Lung (tissue), 12 donors: ENCODE measurements around the gene IZUMO1R. TPM values are rescaled to one million over a fixed set of nuclear protein-coding genes. Genes with fewer than 3 reads are reported as not detected.
"Not testable (repeated sequence)": the region's sequence is repeated elsewhere in the genome, so short reads cannot be mapped to it uniquely, and the experiment has no call there.

Experiments used
- ATAC-seq: fragments of 200-7000 bp; cut with Tn5 transposase; one replicate; pipeline ENCODE4 v1.9.1; 2020; ENCODE audit warnings: moderate number of reproducible peaks; ENCODE audit not compliant: insufficient read depth, low FRiP score
- DNase-seq, 3 donors: peaks; one replicate each; pipeline ENCODE4 v3.0.0-alpha.2; 2013 to 2017
- H3K27ac ChIP-seq, 2 donors: one replicate each; pipeline ENCODE4 v1.5.1; 2013; ENCODE audit warnings: mild to moderate bottlenecking in 2 of 2, moderate library complexity in 2 of 2, control low read depth in 1 of 2, inconsistent platforms in 1 of 2, low read depth in 1 of 2, low read length in 1 of 2
- H3K27me3 ChIP-seq, 3 donors: one replicate each; pipeline ENCODE4 v1.5.1; 2013; ENCODE audit warnings: low read length in 2 of 3; ENCODE audit not compliant: control insufficient read depth in 3 of 3, insufficient read depth in 3 of 3
- H3K36me3 ChIP-seq, 4 donors: one replicate each; pipeline ENCODE4 v1.5.1; 2013; ENCODE audit warnings: low read length in 4 of 4, mild to moderate bottlenecking in 1 of 4, moderate library complexity in 1 of 4; ENCODE audit not compliant: control insufficient read depth in 4 of 4, insufficient read depth in 4 of 4
- H3K4me1 ChIP-seq, 5 donors: one replicate each; pipeline ENCODE4 v1.5.1; 2013; ENCODE audit warnings: low read length in 5 of 5, mild to moderate bottlenecking in 2 of 5, moderate library complexity in 1 of 5; ENCODE audit not compliant: control insufficient read depth in 5 of 5, insufficient read depth in 5 of 5
- H3K4me3 ChIP-seq: one replicate; pipeline ENCODE4 v1.5.1; 2013; ENCODE audit warnings: mild to moderate bottlenecking, control low read depth, moderate library complexity
- H3K9ac ChIP-seq, 2 donors: one replicate each; pipeline ENCODE4 v1.5.1; 2013; ENCODE audit warnings: low read length in 2 of 2, control low read depth in 1 of 2; ENCODE audit not compliant: insufficient read depth in 1 of 2
- H3K9me3 ChIP-seq, 4 donors: one replicate each; pipeline ENCODE4 v1.5.1; 2013; ENCODE audit warnings: low read length in 3 of 4, mild to moderate bottlenecking in 1 of 4, moderate library complexity in 1 of 4; ENCODE audit not compliant: control insufficient read depth in 4 of 4, insufficient read depth in 3 of 4
- CTCF ChIP-seq: IDR thresholded peaks from 2 replicates; pipeline ENCODE4 v1.5.1; 2012; ENCODE audit warnings: mild to moderate bottlenecking; ENCODE audit errors: control extremely low read depth, extremely low read depth
- WGBS, 2 donors: extraction: QIAGEN DNeasy Blood & Tissue Kit; methylation state at CpG; one replicate each; pipeline ENCODE4 v1.1.7; 2013; 5-methylcytosine and 5-hydroxymethylcytosine counted together
- polyA plus RNA-seq, 2 donors: library from polyadenylated mRNA; stranded (reverse); fragments of 200-250 nt; gene quantifications; one replicate each; pipeline ENCODE4 v1.2.1, GENCODE V29; 2013
- total RNA-seq, 2 donors: library from RNA; depleted of rRNA in 1 of 2; stranded (reverse); fragments of >200 nt in 1 of 2; gene quantifications; one replicate each; pipeline ENCODE4 v1.2.1, GENCODE V29; 2014 to 2021
- donor health status: control.
- donor health status: control.
- donor health status: Bipolar disorder and iron deficiency.
- donor health status: healthy.
- donor health status: DM: yes; HTN: yes; CAD: no.

IZUMO1R gene
- total and polyA plus RNA-seq, 4 donors = not detected

GRCh38 chr11:94343495-94343894 lies 39.1 kb downstream of the IZUMO1R start:
- no peaks in the 10 kb centered on the region for H3K36me3 ChIP-seq
- no peaks in the 10 kb centered on the region for H3K4me1 ChIP-seq
- H3K4me3 ChIP-seq = no peak overlapping the region
- DNase-seq (no peak), ATAC-seq (no peak)
- H3K27ac ChIP-seq = no peak overlapping the region
- TF ChIP-seq CTCF = no peak
- 94 to 96% methylated on average over 1 of the region's 1 CpG for WGBS, 2 donors
- no peak overlapping the region for H3K9ac ChIP-seq
- no peaks in the 10 kb centered on the region for H3K9me3 ChIP-seq
- no peaks in the 10 kb centered on the region for H3K27me3 ChIP-seq

- H3K27me3 ChIP-seq, H3K9ac ChIP-seq, H3K27ac ChIP-seq, H3K4me3 ChIP-seq, H3K4me1 ChIP-seq, H3K36me3 ChIP-seq, DNase-seq, H3K9me3 ChIP-seq, ATAC-seq: not testable (repeated sequence)
- 82 to 86% methylated on average over 8 of the region's 8 CpGs for WGBS, 2 donors
These were observed 41.9 kb downstream of the IZUMO1R start for GRCh38 chr11:94346311-94346710.

- H3K27ac ChIP-seq, H3K9ac ChIP-seq, H3K27me3 ChIP-seq, H3K4me3 ChIP-seq, H3K9me3 ChIP-seq, ATAC-seq, H3K4me1 ChIP-seq, DNase-seq, H3K36me3 ChIP-seq: not testable (repeated sequence)
- 83 to 88% methylated on average over 9 to 10 of the region's 10 CpGs for WGBS, 2 donors
These were observed 46.6 kb downstream of the IZUMO1R start for GRCh38 chr11:94350850-94351563.

Other genes with a start within 250 kb of the IZUMO1R start
- gene PANX1, start 175.7 kb upstream of the IZUMO1R start, total RNA-seq = 10 to 100 TPM; 18.6 to 25.7 TPM
- gene PANX1, start 175.7 kb upstream of the IZUMO1R start, polyA plus RNA-seq = 10 to 100 TPM in 1 of 2 donors, 1 to 10 TPM in 1; 5.9 to 19.4 TPM
- gene GPR83, start 96.8 kb downstream of the IZUMO1R start, total RNA-seq = under 1 TPM in 1 of 2 donors, not detected in 1; 0.06 TPM
- under 1 TPM; 0.02 to 0.10 TPM for gene GPR83, start 96.8 kb downstream of the IZUMO1R start, polyA plus RNA-seq
- gene MRE11, start 189.3 kb downstream of the IZUMO1R start, total RNA-seq = 10 to 100 TPM; 16.1 to 67.8 TPM
- 1 to 10 TPM; 4.3 to 5.6 TPM for gene MRE11, start 189.3 kb downstream of the IZUMO1R start, polyA plus RNA-seq
- 10 to 100 TPM; 10.4 to 22.6 TPM for gene ANKRD49, start 189.4 kb downstream of the IZUMO1R start, total RNA-seq
- gene ANKRD49, start 189.4 kb downstream of the IZUMO1R start, polyA plus RNA-seq = 10 to 100 TPM; 13.0 to 18.1 TPM
- 10 to 100 TPM in 1 of 2 donors, 1 to 10 TPM in 1; 6.3 to 14.7 TPM for gene C11orf97, start 207.9 kb downstream of the IZUMO1R start, total RNA-seq
- gene C11orf97, start 207.9 kb downstream of the IZUMO1R start, polyA plus RNA-seq = 1 to 10 TPM; 4.1 to 7.4 TPM
- 1 to 10 TPM; 7.5 to 9.7 TPM for gene FUT4, start 239.3 kb downstream of the IZUMO1R start, total RNA-seq
- 1 to 10 TPM; 1.0 to 6.9 TPM for gene FUT4, start 239.3 kb downstream of the IZUMO1R start, polyA plus RNA-seq